SK-N-SH treated with all-trans-retinoic acid at 6 μM for 48 hours (cell line): ENCODE data around the gene FGF2.

Experiments used
- ATAC-seq: fragments of 200-7000 bp; cut with Tn5 transposase; 3 replicates; pipeline ENCODE4 v1.9.1; 2020; ENCODE audit warnings: mild to moderate bottlenecking, moderate library complexity
- ARNTL ChIP-seq: fragments of 450-650 bp; formaldehyde crosslinking; IDR thresholded peaks from 2 replicates; pipeline ENCODE4 v1.5.0; 2020; ENCODE audit warnings: low read depth, mild to moderate bottlenecking, moderate library complexity, borderline replicate concordance
- BACH2 ChIP-seq: fragments of 250-450 bp; sonication (Bioruptor Pico); IDR thresholded peaks from 2 replicates; pipeline ENCODE4 v1.9.0; 2021; ENCODE audit warnings: mild to moderate bottlenecking, borderline replicate concordance
- CREB5 ChIP-seq: fragments of 250-450 bp; sonication (Bioruptor Pico); IDR thresholded peaks from 2 replicates; pipeline ENCODE4 v1.5.1; 2020; ENCODE audit warnings: low read depth, mild to moderate bottlenecking, moderate library complexity
- CSDC2 ChIP-seq: fragments of 250-450 bp; sonication (Bioruptor Pico); IDR thresholded peaks from 2 replicates; pipeline ENCODE4 v1.5.0; 2020; ENCODE audit warnings: mild to moderate bottlenecking, moderate library complexity
- ESRRG ChIP-seq: fragments of 250-450 bp; sonication (Bioruptor Pico); IDR thresholded peaks from 2 replicates; pipeline ENCODE4 v1.6.1; 2021; ENCODE audit warnings: mild to moderate bottlenecking
- GLIS3 ChIP-seq: fragments of 250-450 bp; sonication (Bioruptor Pico); IDR thresholded peaks from 2 replicates; pipeline ENCODE4 v1.5.0; 2020; ENCODE audit warnings: mild to moderate bottlenecking, moderate library complexity
- OSR1 ChIP-seq: fragments of 250-450 bp; sonication (Bioruptor Pico); IDR thresholded peaks from 2 replicates; pipeline ENCODE4 v1.8.0; 2022; ENCODE audit warnings: moderate library complexity, mild to moderate bottlenecking, inconsistent platforms
- PATZ1 ChIP-seq: fragments of 250-450 bp; sonication (Bioruptor Pico); IDR thresholded peaks from 2 replicates; pipeline ENCODE4 v1.8.0; 2020; ENCODE audit warnings: mild to moderate bottlenecking, moderate library complexity, borderline replicate concordance
- PPARA ChIP-seq: fragments of 250-450 bp; sonication (Bioruptor Pico); IDR thresholded peaks from 2 replicates; pipeline ENCODE4 v1.5.0; 2020; ENCODE audit warnings: mild to moderate bottlenecking, borderline replicate concordance
- RARB ChIP-seq: fragments of 250-450 bp; sonication (Bioruptor Pico); IDR thresholded peaks from 2 replicates; pipeline ENCODE4 v1.8.0; 2021; ENCODE audit warnings: mild to moderate bottlenecking, moderate library complexity
- SNAI2 ChIP-seq: fragments of 250-450 bp; sonication (Bioruptor Pico); IDR thresholded peaks from 2 replicates; pipeline ENCODE4 v1.5.0; 2020; ENCODE audit warnings: mild to moderate bottlenecking, moderate library complexity
- TCF4 ChIP-seq: fragments of 250-450 bp; sonication (Bioruptor Pico); IDR thresholded peaks from 2 replicates; pipeline ENCODE4 v1.8.0; 2021; ENCODE audit warnings: mild to moderate bottlenecking, moderate library complexity, borderline replicate concordance
- TOX ChIP-seq: fragments of 250-450 bp; sonication (Bioruptor Pico); IDR thresholded peaks from 2 replicates; pipeline ENCODE4 v1.8.0; 2021; ENCODE audit warnings: mild to moderate bottlenecking, moderate library complexity, borderline replicate concordance
- TSHZ2 ChIP-seq: fragments of 250-450 bp; sonication (Bioruptor Pico); IDR thresholded peaks from 2 replicates; pipeline ENCODE4 v1.5.0; 2020; ENCODE audit warnings: mild to moderate bottlenecking, moderate library complexity
- ZC3H10 ChIP-seq: fragments of 250-450 bp; sonication (Bioruptor Pico); IDR thresholded peaks from 2 replicates; pipeline ENCODE4 v1.5.1; 2021; ENCODE audit warnings: mild to moderate bottlenecking, moderate library complexity
- ZFP3 ChIP-seq: fragments of 250-450 bp; sonication (Bioruptor Pico); IDR thresholded peaks from 2 replicates; pipeline ENCODE4 v1.5.0; 2020; ENCODE audit warnings: mild to moderate bottlenecking, moderate library complexity
- ZFP30 ChIP-seq: fragments of 450-650 bp; formaldehyde crosslinking; IDR thresholded peaks from 2 replicates; pipeline ENCODE4 v1.5.0; 2022; ENCODE audit warnings: mild to moderate bottlenecking, moderate library complexity
- ZNF565 ChIP-seq: fragments of 450-650 bp; formaldehyde crosslinking; conservative IDR thresholded peaks from 2 replicates; pipeline ENCODE4 v1.5.0; 2020; ENCODE audit warnings: low read depth, mild to moderate bottlenecking, moderate library complexity
- ZNF70 ChIP-seq: fragments of 450-650 bp; formaldehyde crosslinking; IDR thresholded peaks from 2 replicates; pipeline ENCODE4 v1.5.0; 2020; ENCODE audit warnings: mild to moderate bottlenecking, moderate library complexity
- ZNF8 ChIP-seq: fragments of 450-650 bp; formaldehyde crosslinking; IDR thresholded peaks from 2 replicates; pipeline ENCODE4 v1.5.0; 2020; ENCODE audit warnings: mild to moderate bottlenecking, moderate library complexity

Gene FGF2

DNA sequence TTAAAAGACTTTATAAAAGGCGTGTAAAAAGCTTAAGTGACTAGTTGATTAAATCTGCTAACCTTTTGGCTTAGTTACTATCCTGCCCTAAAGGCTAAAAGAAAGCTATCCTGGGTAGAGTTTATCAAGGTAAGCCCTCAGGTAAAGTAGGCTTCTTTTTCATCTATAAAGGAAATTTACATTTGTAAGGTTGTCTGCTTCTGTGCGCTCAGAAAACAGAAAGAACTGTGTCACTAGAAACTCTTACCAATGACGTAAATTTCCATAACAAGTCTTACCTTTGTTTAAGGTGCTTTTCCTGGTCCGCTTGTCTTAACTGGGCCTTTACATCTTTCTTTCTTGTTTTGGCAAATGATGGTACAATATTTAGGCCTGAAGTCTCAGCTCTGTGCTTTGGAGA lies 37.7 kb upstream of the FGF2 start:
- no peak for TF ChIP-seq TOX (CRISPR knock-in tag)
- no peak for TF ChIP-seq PATZ1
- TF ChIP-seq ZC3H10: no peak
- TF ChIP-seq OSR1 (CRISPR knock-in tag): no peak
- TF ChIP-seq ZFP30 (CRISPR knock-in tag): no peak
- TF ChIP-seq ESRRG (CRISPR knock-in tag): no peak
- no peak for TF ChIP-seq SNAI2 (CRISPR knock-in tag)
- no peak for TF ChIP-seq CSDC2
- no peak for ATAC-seq

- TF ChIP-seq ZFP30 (CRISPR knock-in tag) (no peak), ZNF8 (CRISPR knock-in tag) (no peak), ZNF565 (CRISPR knock-in tag) (no peak), CREB5 (CRISPR knock-in tag) (no peak), OSR1 (CRISPR knock-in tag) (no peak), TSHZ2 (CRISPR knock-in tag) (no peak)
- no peak for ATAC-seq
Observed at GRCh38 chr4:122793811-122794210, 32.8 kb upstream of the FGF2 start.

DNA sequence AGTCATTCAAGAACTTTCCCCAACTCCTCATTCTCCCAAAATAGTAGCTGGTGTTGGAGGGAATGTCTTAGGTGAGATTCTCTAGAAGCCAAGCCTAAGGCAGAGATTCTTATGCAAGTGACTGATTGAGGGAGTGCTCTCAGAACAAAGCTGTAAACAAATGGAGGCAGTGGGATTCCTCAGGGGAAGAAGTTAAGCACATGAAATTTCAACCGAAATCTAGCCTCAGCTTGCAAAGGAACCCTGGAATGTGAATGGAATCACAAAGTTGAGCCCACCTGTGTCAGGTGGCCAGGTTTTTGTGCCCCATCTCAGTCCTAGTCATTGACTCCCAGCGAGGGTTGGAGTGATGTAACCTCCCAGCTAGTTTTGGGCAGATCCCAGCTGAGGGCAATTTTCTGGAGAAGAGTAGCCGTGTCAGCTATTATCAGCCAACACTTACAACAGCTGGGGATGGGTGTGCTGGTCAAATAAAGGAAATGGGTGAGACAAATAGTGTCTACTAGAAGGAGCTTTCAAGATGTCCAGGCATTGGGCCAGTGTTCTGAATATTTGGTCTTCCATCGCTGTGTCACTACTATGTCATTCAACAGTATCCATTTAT lies 29.7 kb upstream of the FGF2 start:
- TF ChIP-seq TOX (CRISPR knock-in tag) (no peak), TSHZ2 (CRISPR knock-in tag) (no peak), RARB (CRISPR knock-in tag) (no peak), TCF4 (CRISPR knock-in tag) (no peak), CREB5 (CRISPR knock-in tag) (no peak)
- no peak for ATAC-seq

DNA sequence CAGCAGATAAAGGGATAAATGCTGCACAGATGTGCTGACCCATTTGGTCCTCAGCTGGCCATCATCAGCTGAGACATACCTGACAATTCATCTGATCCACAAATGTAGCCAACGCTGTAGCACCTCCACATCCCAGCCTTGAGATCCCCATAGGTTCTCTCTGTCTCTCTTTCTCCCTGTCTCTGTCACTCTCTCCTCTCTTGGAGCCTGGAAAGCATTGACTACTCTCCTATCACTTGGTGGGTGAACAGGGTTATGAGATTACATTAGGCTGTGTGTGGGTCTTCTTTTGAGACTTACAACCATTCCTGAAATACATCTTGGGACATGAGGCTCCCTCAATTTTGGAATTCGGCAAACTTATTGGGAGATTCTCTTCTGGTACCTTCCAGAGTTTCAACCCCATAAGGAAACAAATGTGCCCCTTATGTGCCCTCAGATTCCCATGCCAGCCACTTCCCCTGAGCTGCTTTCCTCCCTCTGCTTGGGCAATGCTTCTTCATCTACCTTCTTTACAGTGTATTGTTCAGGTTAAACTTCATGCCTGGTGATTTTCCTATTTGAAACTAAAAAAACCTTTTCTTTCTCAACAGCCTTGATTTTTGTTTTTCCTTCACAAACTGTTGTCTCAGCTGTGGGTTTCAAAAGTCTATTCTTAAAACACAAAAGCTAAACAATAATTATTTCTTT lies 29.1 kb upstream of the FGF2 start:
- peak; percentile 64 for ATAC-seq
- TF ChIP-seq ZFP3 (CRISPR knock-in tag) (no peak), ZNF8 (CRISPR knock-in tag) (no peak), ZC3H10 (no peak), PATZ1 (no peak), GLIS3 (CRISPR knock-in tag) (no peak), PPARA (CRISPR knock-in tag) (no peak), ARNTL (CRISPR knock-in tag) (no peak), CSDC2 (no peak), ESRRG (CRISPR knock-in tag) (no peak), OSR1 (CRISPR knock-in tag) (no peak), TCF4 (CRISPR knock-in tag) (no peak), ZNF70 (no peak), BACH2 (CRISPR knock-in tag) (no peak), CREB5 (CRISPR knock-in tag) (no peak)
